Stimulated activated CD4-positive, alpha-beta T cell treated with anti-CD3 and anti-CD28 coated beads, Interleukin-4, amount 100 ng/mL, for 48 hours (primary cell): ENCODE data around the gene TGFB1I1.
"Not testable (repeated sequence)": the region's sequence is repeated elsewhere in the genome, so short reads cannot be mapped to it uniquely, and the experiment has no call there.

Experiments used
- DNase-seq, 2 donors: peaks; one replicate each; pipeline ENCODE4 v3.0.0-alpha.2; 2020; ENCODE audit warnings: low read depth in 2 of 2

The TGFB1I1 gene

GRCh38 chr16:31471241-31471874 is 594 bp upstream of the TGFB1I1 start:
- DNase-seq: no peak

GRCh38 chr16:31472709-31473203 is 804 bp downstream of the TGFB1I1 start:
- DNase-seq: peak in 1 of 2 donors; percentile 55

- DNase-seq: no peak
Measured at GRCh38 chr16:31473264-31473984, 1.5 kb downstream of the TGFB1I1 start.

GRCh38 chr16:31474173-31474714 is 2.3 kb downstream of the TGFB1I1 start:
- DNase-seq: no peak

- no peak for DNase-seq
Measured at GRCh38 chr16:31474773-31475738, 3.1 kb downstream of the TGFB1I1 start.

- DNase-seq: no peak
Measured at GRCh38 chr16:31475946-31476302, 4.0 kb downstream of the TGFB1I1 start.

GRCh38 chr16:31476303-31477219 is 4.6 kb downstream of the TGFB1I1 start:
- DNase-seq: peak; percentile 90 to 92

- DNase-seq: no peak
Measured at GRCh38 chr16:31477220-31478216, 5.6 kb downstream of the TGFB1I1 start.

GRCh38 chr16:31478956-31479355 is 7.0 kb downstream of the TGFB1I1 start:
- DNase-seq: no peak

GRCh38 chr16:31479751-31480150 is 7.8 kb downstream of the TGFB1I1 start:
- DNase-seq: no peak

GRCh38 chr16:31480851-31481536 is 9.0 kb downstream of the TGFB1I1 start:
- no peak for DNase-seq

GRCh38 chr16:31483081-31483480 is 11.1 kb downstream of the TGFB1I1 start, which contains the start of gene SLC5A2:
Gene SLC5A2, plus strand, starts transcription at chr16:31483123. Its CDS starts 14 bp downstream, at chr16:31483137.
- no peak for DNase-seq

- not testable (repeated sequence) for DNase-seq
Measured at GRCh38 chr16:31484048-31484447, 12.1 kb downstream of the TGFB1I1 start.

GRCh38 chr16:31484491-31485171 is 12.7 kb downstream of the TGFB1I1 start:
- no peak for DNase-seq

- no peak for DNase-seq
Measured at GRCh38 chr16:31485571-31485970, 13.6 kb downstream of the TGFB1I1 start.

GRCh38 chr16:31486045-31486444 is 14.1 kb downstream of the TGFB1I1 start:
- no peak for DNase-seq

GRCh38 chr16:31487071-31487719 is 15.2 kb downstream of the TGFB1I1 start:
- DNase-seq: no peak
